Thymus (tissue), 11 donors: ENCODE results near the gene KRT33A. TPM values are rescaled to one million over a fixed set of nuclear protein-coding genes. Genes with fewer than 3 reads are reported as not detected.

Experiments
- DNase-seq, 9 donors: peaks; one replicate each; pipeline ENCODE4 v3.0.0-alpha.2; 2013; ENCODE audit warnings: low spot score in 9 of 9, low read depth in 6 of 9, missing footprints in 1 of 9
- H3K27ac ChIP-seq, 2 donors: one replicate each; pipeline ENCODE4 v1.5.1; 2013; ENCODE audit warnings: control low read depth in 1 of 2, low read depth in 1 of 2, low read length in 1 of 2, mild to moderate bottlenecking in 1 of 2, moderate library complexity in 1 of 2
- H3K27me3 ChIP-seq, 2 donors: one replicate each; pipeline ENCODE4 v1.5.1; 2013; ENCODE audit warnings: low read length in 1 of 2; ENCODE audit not compliant: control insufficient read depth in 2 of 2, insufficient read depth in 1 of 2
- H3K36me3 ChIP-seq, 2 donors: one replicate each; pipeline ENCODE4 v1.5.1; 2013; ENCODE audit warnings: low read length in 1 of 2, mild to moderate bottlenecking in 1 of 2, moderate library complexity in 1 of 2; ENCODE audit not compliant: control insufficient read depth in 2 of 2, insufficient read depth in 2 of 2
- H3K4me1 ChIP-seq, 2 donors: one replicate each; pipeline ENCODE4 v1.5.1; 2013; ENCODE audit warnings: low read length in 2 of 2; ENCODE audit not compliant: control insufficient read depth in 2 of 2, insufficient read depth in 2 of 2
- H3K4me3 ChIP-seq, 2 donors: one replicate each; pipeline ENCODE4 v1.5.1; 2013; ENCODE audit warnings: low read length in 2 of 2, control low read depth in 1 of 2, mild to moderate bottlenecking in 1 of 2
- H3K9me3 ChIP-seq, 2 donors: one replicate each; pipeline ENCODE4 v1.5.1; 2013; ENCODE audit warnings: low read length in 1 of 2, mild to moderate bottlenecking in 1 of 2; ENCODE audit not compliant: control insufficient read depth in 2 of 2, insufficient read depth in 1 of 2
- WGBS: extraction: QIAGEN DNeasy Blood & Tissue Kit; methylation state at CpG from one replicate; pipeline ENCODE4 v1.1.7; 2013; 5-methylcytosine and 5-hydroxymethylcytosine counted together
- polyA plus RNA-seq: library from polyadenylated mRNA; stranded (reverse); fragments of 200-250 nt; gene quantifications from one replicate; pipeline ENCODE4 v1.2.3, GENCODE V29; 2013
- total RNA-seq: library from RNA; stranded (reverse); fragments of 120-200 nt; gene quantifications from one replicate; pipeline ENCODE4 v1.2.4, GENCODE V29; 2013
- donor health status: healthy.

The KRT33A gene
- total and polyA plus RNA-seq, 2 donors: 0.66 to 1.4 TPM

- no peaks in the 10 kb centered on the region for H3K36me3 ChIP-seq
- H3K27me3 ChIP-seq: no peaks in the 10 kb centered on the region
- no peak within 1 kb of the TSS for H3K4me3 ChIP-seq
- DNase-seq: no peak
- peaks cover 0 to 8% of the 10 kb centered on the region in 2 donors for H3K4me1 ChIP-seq
- 82% methylated on average over 11 of the region's 11 CpGs for WGBS
- H3K9me3 ChIP-seq: no peaks in the 10 kb centered on the region
- no peak within 1 kb of the TSS for H3K27ac ChIP-seq
Observed at GRCh38 chr17:41301916-41302901, 48.4 kb downstream of the KRT33A start, which contains the start of gene KRTAP29-1. KRTAP29-1 (minus strand) TSS chr17:41302851; CDS start chr17:41302851, 0 bp downstream.

- Histone ChIP-seq H3K27me3 (no peaks in the 10 kb centered on the region), H3K9me3 (no peaks in the 10 kb centered on the region), H3K36me3 (no peaks in the 10 kb centered on the region), H3K4me1 (peaks cover 0 to 8% of the 10 kb centered on the region in 2 donors), H3K4me3 (no peak overlapping the region), H3K27ac (peak overlapping the region; percentile 0 to 62)
- peak in 1 of 9 donors; percentile 12 for DNase-seq
- 73% methylated on average over 5 of the region's 5 CpGs for WGBS
Observed at GRCh38 chr17:41301204-41301790, 49.3 kb downstream of the KRT33A start.

DNA sequence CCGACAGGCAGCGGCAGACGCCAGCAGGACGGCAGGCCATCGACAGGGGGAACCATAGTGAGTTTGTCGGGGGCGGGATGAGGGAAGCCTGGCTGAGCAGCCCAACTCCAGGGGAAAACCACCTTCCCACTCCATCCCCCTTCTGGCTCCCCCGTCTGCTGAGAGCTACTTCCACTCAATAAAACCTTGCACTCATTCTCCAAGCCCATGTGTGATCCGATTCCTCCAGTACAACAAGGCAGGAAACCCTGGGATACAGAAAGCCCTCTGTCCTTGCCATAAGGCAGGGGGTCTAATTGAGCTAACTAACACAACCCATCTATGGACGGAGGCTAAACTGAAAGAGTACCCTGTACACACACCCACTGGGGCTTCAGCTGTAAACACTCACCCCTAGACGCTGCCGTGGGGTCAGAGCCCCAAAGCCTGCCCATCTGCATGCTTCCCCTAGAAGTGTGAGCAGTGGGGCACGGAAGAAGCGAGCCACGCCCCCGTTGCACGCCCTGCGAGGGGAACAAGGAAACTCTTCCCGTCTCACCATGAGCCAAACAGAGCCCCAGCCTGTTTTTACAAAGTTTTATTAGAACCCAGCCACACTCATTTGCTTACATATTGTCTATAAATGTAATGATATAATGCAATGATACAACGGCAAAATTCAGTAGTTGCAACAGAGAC, 52.0 kb downstream of the KRT33A start:
- 92% methylated on average over 20 of the region's 20 CpGs for WGBS
- H3K4me3 ChIP-seq: no peak overlapping the region
- DNase-seq: no peak
- no peaks in the 10 kb centered on the region for H3K36me3 ChIP-seq
- peaks cover 0 to 10% of the 10 kb centered on the region in 2 donors for H3K4me1 ChIP-seq
- no peak overlapping the region for H3K27ac ChIP-seq
- no peaks in the 10 kb centered on the region for H3K9me3 ChIP-seq
- H3K27me3 ChIP-seq: no peaks in the 10 kb centered on the region

DNA sequence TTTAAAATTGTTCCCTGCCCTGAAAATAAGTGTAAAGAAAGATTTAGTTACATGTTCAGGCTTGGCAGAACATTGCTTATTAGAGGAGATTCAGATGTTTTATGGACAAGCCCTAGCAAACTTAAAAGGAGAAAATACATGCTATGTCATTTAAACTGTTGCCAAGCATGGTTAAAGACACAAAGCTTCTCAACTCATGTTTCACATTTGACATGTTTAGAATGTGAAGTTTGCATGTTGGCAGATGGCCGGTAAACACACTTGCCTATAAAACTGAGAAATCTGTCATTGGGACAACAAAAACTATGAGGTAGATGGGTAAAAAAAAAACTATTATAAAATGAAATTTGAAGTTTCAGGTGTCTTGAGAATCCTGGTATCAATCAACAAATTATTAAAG, 53.8 kb downstream of the KRT33A start:
- Histone ChIP-seq H3K36me3 (no peaks in the 10 kb centered on the region), H3K9me3 (no peaks in the 10 kb centered on the region), H3K27me3 (no peaks in the 10 kb centered on the region), H3K27ac (peak overlapping the region in 1 of 2 donors; percentile 47), H3K4me1 (peaks cover 0 to 6% of the 10 kb centered on the region in 2 donors), H3K4me3 (no peak overlapping the region)
- peak in 1 of 9 donors; percentile 13 for DNase-seq
- WGBS: 94% methylated on average over 1 of the region's 1 CpG

Other genes with a start within 250 kb of the KRT33A start
Only the 30 nearest of the 34 such genes appear.
- gene KRTAP4-12, start 226.6 kb downstream of the KRT33A start, total RNA-seq: not detected
- not detected for gene KRTAP4-12, start 226.6 kb downstream of the KRT33A start, polyA plus RNA-seq
- gene KRTAP4-6, start 210.3 kb downstream of the KRT33A start, total RNA-seq: not detected
- gene KRTAP4-6, start 210.3 kb downstream of the KRT33A start, polyA plus RNA-seq: not detected
- gene KRTAP4-5, start 201.0 kb downstream of the KRT33A start, total RNA-seq: not detected
- not detected for gene KRTAP4-5, start 201.0 kb downstream of the KRT33A start, polyA plus RNA-seq
- gene KRTAP4-4, start 190.1 kb downstream of the KRT33A start, total RNA-seq: not detected
- not detected for gene KRTAP4-4, start 190.1 kb downstream of the KRT33A start, polyA plus RNA-seq
- not detected for gene KRTAP4-3, start 182.6 kb downstream of the KRT33A start, total RNA-seq
- gene KRTAP4-3, start 182.6 kb downstream of the KRT33A start, polyA plus RNA-seq: not detected
- gene KRTAP4-2, start 172.6 kb downstream of the KRT33A start, total RNA-seq: not detected
- not detected for gene KRTAP4-2, start 172.6 kb downstream of the KRT33A start, polyA plus RNA-seq
- gene KRTAP4-1, start 165.9 kb downstream of the KRT33A start, total RNA-seq: not detected
- gene KRTAP4-1, start 165.9 kb downstream of the KRT33A start, polyA plus RNA-seq: not detected
- not detected for gene KRTAP9-1, start 160.9 kb downstream of the KRT33A start, total RNA-seq
- not detected for gene KRTAP9-1, start 160.9 kb downstream of the KRT33A start, polyA plus RNA-seq
- gene KRTAP9-2, start 124.2 kb downstream of the KRT33A start, total RNA-seq: not detected
- gene KRTAP9-2, start 124.2 kb downstream of the KRT33A start, polyA plus RNA-seq: not detected
- gene KRTAP9-3, start 118.4 kb downstream of the KRT33A start, total RNA-seq: not detected
- not detected for gene KRTAP9-3, start 118.4 kb downstream of the KRT33A start, polyA plus RNA-seq
- gene KRTAP9-8, start 112.8 kb downstream of the KRT33A start, total RNA-seq: not detected
- gene KRTAP9-8, start 112.8 kb downstream of the KRT33A start, polyA plus RNA-seq: 0.09 TPM
- gene KRTAP9-4, start 101.1 kb downstream of the KRT33A start, total RNA-seq: not detected
- 0.05 TPM for gene KRTAP9-4, start 101.1 kb downstream of the KRT33A start, polyA plus RNA-seq
- not detected for gene KRTAP9-9, start 95.4 kb downstream of the KRT33A start, total RNA-seq
- gene KRTAP9-9, start 95.4 kb downstream of the KRT33A start, polyA plus RNA-seq: 0.02 TPM
- gene KRTAP9-6, start 85.5 kb downstream of the KRT33A start, total RNA-seq: not detected
- gene KRTAP9-6, start 85.5 kb downstream of the KRT33A start, polyA plus RNA-seq: 0.02 TPM
- not detected for gene KRTAP9-7, start 75.1 kb downstream of the KRT33A start, total RNA-seq
- not detected for gene KRTAP9-7, start 75.1 kb downstream of the KRT33A start, polyA plus RNA-seq
- not detected for gene KRTAP29-1, start 48.0 kb downstream of the KRT33A start, total RNA-seq
- gene KRTAP29-1, start 48.0 kb downstream of the KRT33A start, polyA plus RNA-seq: 0.23 TPM
- not detected for gene KRTAP16-1, start 41.5 kb downstream of the KRT33A start, total RNA-seq
- 0.07 TPM for gene KRTAP16-1, start 41.5 kb downstream of the KRT33A start, polyA plus RNA-seq
- 0.09 TPM for gene KRTAP17-1, start 35.1 kb downstream of the KRT33A start, total RNA-seq
- 0.11 TPM for gene KRTAP17-1, start 35.1 kb downstream of the KRT33A start, polyA plus RNA-seq
- 1.7 TPM for gene KRT33B, start 19.0 kb upstream of the KRT33A start, total RNA-seq
- 6.1 TPM for gene KRT33B, start 19.0 kb upstream of the KRT33A start, polyA plus RNA-seq
- 0.52 TPM for gene KRT34, start 31.5 kb upstream of the KRT33A start, total RNA-seq
- gene KRT34, start 31.5 kb upstream of the KRT33A start, polyA plus RNA-seq: 1.5 TPM
- gene KRT31, start 46.8 kb upstream of the KRT33A start, total RNA-seq: 1.9 TPM
- gene KRT31, start 46.8 kb upstream of the KRT33A start, polyA plus RNA-seq: 6.4 TPM
- gene KRT37, start 73.8 kb upstream of the KRT33A start, total RNA-seq: 0.19 TPM
- 0.34 TPM for gene KRT37, start 73.8 kb upstream of the KRT33A start, polyA plus RNA-seq
- gene KRT38, start 90.2 kb upstream of the KRT33A start, total RNA-seq: 0.38 TPM
- 7.9 TPM for gene KRT38, start 90.2 kb upstream of the KRT33A start, polyA plus RNA-seq
- 2.5 TPM for gene KRT32, start 116.6 kb upstream of the KRT33A start, total RNA-seq
- 2.2 TPM for gene KRT32, start 116.6 kb upstream of the KRT33A start, polyA plus RNA-seq
- 0.05 TPM for gene KRT35, start 130.3 kb upstream of the KRT33A start, total RNA-seq
- gene KRT35, start 130.3 kb upstream of the KRT33A start, polyA plus RNA-seq: 0.21 TPM
- gene KRT36, start 139.1 kb upstream of the KRT33A start, total RNA-seq: 1.2 TPM
- 3.5 TPM for gene KRT36, start 139.1 kb upstream of the KRT33A start, polyA plus RNA-seq
- gene KRT13, start 154.8 kb upstream of the KRT33A start, total RNA-seq: 81.7 TPM
- gene KRT13, start 154.8 kb upstream of the KRT33A start, polyA plus RNA-seq: 75.9 TPM
- gene KRT15, start 168.1 kb upstream of the KRT33A start, total RNA-seq: 191 TPM
- gene KRT15, start 168.1 kb upstream of the KRT33A start, polyA plus RNA-seq: 831 TPM
- 296 TPM for gene KRT19, start 177.5 kb upstream of the KRT33A start, total RNA-seq
- 758 TPM for gene KRT19, start 177.5 kb upstream of the KRT33A start, polyA plus RNA-seq
- 1.7 TPM for gene KRT9, start 221.2 kb upstream of the KRT33A start, total RNA-seq
- 60.7 TPM for gene KRT9, start 221.2 kb upstream of the KRT33A start, polyA plus RNA-seq